MM.1S (cell line): Measurements from ENCODE around the gene RNASE7.

ENCODE experiments used
- DNase-seq: peaks from one replicate; pipeline ENCODE4 v3.0.0-alpha.2; 2015
- H2AFZ ChIP-seq: fragments of 300-600 bp; sonication (generic); 2 replicates; pipeline ENCODE4 v1.6.0; 2016; ENCODE audit warnings: antibody characterized with exemption, low read length
- H3F3A ChIP-seq: fragments of 300-600 bp; sonication (generic); 2 replicates; pipeline ENCODE4 v1.6.1; 2016; ENCODE audit warnings: mild to moderate bottlenecking, antibody characterized with exemption, low read length, moderate library complexity, mixed read lengths; ENCODE audit not compliant: insufficient read depth
- H3K27ac ChIP-seq: fragments of 300-600 bp; sonication (generic); 2 replicates; pipeline ENCODE4 v1.5.1; 2016; ENCODE audit warnings: mild to moderate bottlenecking, low read length
- H3K27me3 ChIP-seq: fragments of 300-600 bp; sonication (generic); replicated peaks from 2 replicates; pipeline ENCODE4 v1.6.0; 2016; ENCODE audit warnings: low read length; ENCODE audit not compliant: insufficient read depth
- H3K36me3 ChIP-seq: fragments of 300-600 bp; sonication (generic); replicated peaks from 2 replicates; pipeline ENCODE4 v1.6.1; 2016; ENCODE audit warnings: mild to moderate bottlenecking, low read length, mixed read lengths; ENCODE audit not compliant: insufficient read depth
- H3K4me1 ChIP-seq: fragments of 300-600 bp; sonication (generic); 2 replicates; pipeline ENCODE4 v1.6.1; 2016; ENCODE audit warnings: low read length, mixed read lengths
- H3K4me2 ChIP-seq: fragments of 300-600 bp; sonication (generic); 2 replicates; pipeline ENCODE4 v1.6.0; 2016; ENCODE audit warnings: low read depth, low read length
- H3K4me3 ChIP-seq: fragments of 300-600 bp; sonication (generic); 2 replicates; pipeline ENCODE4 v1.5.1; 2016; ENCODE audit warnings: low read length, mixed read lengths
- H3K79me2 ChIP-seq: fragments of 300-600 bp; sonication (generic); 2 replicates; pipeline ENCODE4 v1.6.1; 2016; ENCODE audit warnings: mixed run types, low read length, mixed read lengths
- H3K9ac ChIP-seq: fragments of 300-600 bp; sonication (generic); 2 replicates; pipeline ENCODE4 v1.6.1; 2016; ENCODE audit warnings: low read length, mixed read lengths
- H3K9me2 ChIP-seq: fragments of 300-600 bp; sonication (generic); replicated peaks from 2 replicates; pipeline ENCODE4 v1.6.1; 2016; ENCODE audit warnings: mild to moderate bottlenecking, low read length, mixed read lengths; ENCODE audit not compliant: insufficient read depth
- H3K9me3 ChIP-seq: fragments of 300-600 bp; sonication (generic); replicated peaks from 2 replicates; pipeline ENCODE4 v1.6.1; 2016; ENCODE audit warnings: mild to moderate bottlenecking, low read length, mixed read lengths; ENCODE audit not compliant: insufficient read depth
- H4K20me1 ChIP-seq: fragments of 300-600 bp; sonication (generic); 2 replicates; pipeline ENCODE4 v1.6.1; 2016; ENCODE audit warnings: mild to moderate bottlenecking, low read length, moderate library complexity, mixed read lengths; ENCODE audit not compliant: insufficient read depth
- CTCF ChIP-seq: fragments of 300-600 bp; sonication (generic); IDR thresholded peaks from 2 replicates; pipeline ENCODE4 v1.5.1; 2016; ENCODE audit warnings: antibody characterized with exemption, low read length, mixed read lengths
- EZH2 ChIP-seq: fragments of 300-600 bp; sonication (generic); optimal IDR thresholded peaks from 2 replicates; pipeline ENCODE3; 2017; ENCODE audit warnings: low read depth, mild to moderate bottlenecking, antibody characterized with exemption, low read length, mixed read lengths
- EZH2phosphoT487 ChIP-seq: fragments of 300-600 bp; sonication (generic); IDR thresholded peaks from 2 replicates; pipeline ENCODE4 v1.6.1; 2018; ENCODE audit warnings: antibody characterized with exemption, low read length

Gene RNASE7

GRCh38 chr14:21075719-21076437 is 33.7 kb downstream of the RNASE7 start:
- TF ChIP-seq EZH2phosphoT487 (no peak), EZH2 (no peak), CTCF (no peak)
- H3F3A ChIP-seq = peaks cover 6% of the 10 kb centered on the region; the same call in 1 of the 2 replicates
- no peaks in the 10 kb centered on the region for H3K4me1 ChIP-seq
- no peaks in the 10 kb centered on the region for H3K9me3 ChIP-seq
- no peak overlapping the region for H3K9ac ChIP-seq
- no peak overlapping the region for H3K4me3 ChIP-seq
- H3K79me2 ChIP-seq = no peaks in the 10 kb centered on the region
- H3K9me2 ChIP-seq = no peaks in the 10 kb centered on the region
- H3K36me3 ChIP-seq = no peaks in the 10 kb centered on the region
- H2AFZ ChIP-seq = no peak overlapping the region
- no peak overlapping the region for H3K4me2 ChIP-seq
- H3K27me3 ChIP-seq = no peaks in the 10 kb centered on the region
- no peak for DNase-seq
- no peaks in the 10 kb centered on the region for H4K20me1 ChIP-seq
- no peak overlapping the region for H3K27ac ChIP-seq

GRCh38 chr14:21077672-21078071 is 35.5 kb downstream of the RNASE7 start:
- Histone ChIP-seq H3K27me3 (no peaks in the 10 kb centered on the region), H4K20me1 (no peaks in the 10 kb centered on the region), H3K4me1 (no peaks in the 10 kb centered on the region), H3K9me2 (no peaks in the 10 kb centered on the region), H3F3A (no peaks in the 10 kb centered on the region), H3K4me3 (no peak overlapping the region), H3K36me3 (no peaks in the 10 kb centered on the region), H2AFZ (no peak overlapping the region), H3K4me2 (no peak overlapping the region), H3K79me2 (no peaks in the 10 kb centered on the region), H3K9me3 (no peaks in the 10 kb centered on the region), H3K27ac (no peak overlapping the region), H3K9ac (no peak overlapping the region)
- DNase-seq = no peak
- TF ChIP-seq CTCF = no peak
- TF ChIP-seq EZH2 = no peak

GRCh38 chr14:21078287-21078686 is 36.1 kb downstream of the RNASE7 start:
- no peak for DNase-seq
- no peak overlapping the region for H3K4me3 ChIP-seq
- TF ChIP-seq CTCF (no peak), EZH2 (no peak), EZH2phosphoT487 (no peak)

More at GRCh38 chr14:21078287-21078686, 36.1 kb downstream of the RNASE7 start:
- Histone ChIP-seq H3K27ac (no peak overlapping the region), H3K9me3 (no peaks in the 10 kb centered on the region), H3K79me2 (no peaks in the 10 kb centered on the region), H3K4me1 (no peaks in the 10 kb centered on the region), H3K36me3 (no peaks in the 10 kb centered on the region), H3K4me2 (no peak overlapping the region), H3K27me3 (no peaks in the 10 kb centered on the region), H4K20me1 (no peaks in the 10 kb centered on the region), H3K9me2 (no peaks in the 10 kb centered on the region), H3K9ac (no peak overlapping the region), H2AFZ (no peak overlapping the region), H3F3A (no peaks in the 10 kb centered on the region)
